ENCODE data around the gene KRTAP13-4.

DNA sequence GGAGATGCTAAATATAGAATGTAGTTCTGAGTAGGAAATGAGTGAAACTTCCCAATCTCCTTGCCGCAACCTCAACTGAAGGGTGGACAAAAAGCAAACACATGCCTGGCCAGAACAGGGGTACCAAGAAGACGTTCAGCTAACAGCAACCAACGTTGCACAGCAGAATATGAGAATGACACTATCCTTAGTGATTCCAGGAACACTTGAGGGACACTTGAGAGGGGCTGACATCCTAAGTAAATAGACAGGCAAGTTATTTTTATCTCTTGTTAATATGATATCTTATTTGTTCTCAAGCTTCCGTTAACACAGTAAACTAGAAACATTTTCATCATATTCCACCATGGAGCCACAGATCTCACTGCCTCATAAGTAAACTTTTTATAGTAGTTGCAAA, 49.2 kb downstream of the KRTAP13-4 start:
- TF ChIP-seq CTCF (IDR thresholded peaks at IDR 0.05; ENCODE audit: low read depth, low read length, poor library complexity, severe bottlenecking) (no peak), EZH2phosphoT487 (IDR thresholded peaks at IDR 0.05; ENCODE audit: borderline replicate concordance, low read length) (no peak)
